Mesenteric fat pad (tissue), 1 donor: ENCODE measurements around the gene NEUROD4. TPM values are rescaled to one million over a fixed set of nuclear protein-coding genes. Genes with fewer than 3 reads are reported as not detected.

Experiments used
- DNase-seq: peaks from one replicate; pipeline ENCODE4 v3.0.0-alpha.2; 2020; ENCODE audit warnings: low spot score
- total RNA-seq: library from RNA; stranded (reverse); fragmentation: NEBNext Ultra II Directional; extraction: Animal tissue kit (Norgen Biotek cat#: 25700); gene quantifications from one replicate; pipeline ENCODE4 v1.2.1, GENCODE V29; 2021
- donor health status: DM: yes; HTN: yes; CAD: no.

Gene NEUROD4
- total RNA-seq, 1 donor from 2014 or later = not detected

DNA sequence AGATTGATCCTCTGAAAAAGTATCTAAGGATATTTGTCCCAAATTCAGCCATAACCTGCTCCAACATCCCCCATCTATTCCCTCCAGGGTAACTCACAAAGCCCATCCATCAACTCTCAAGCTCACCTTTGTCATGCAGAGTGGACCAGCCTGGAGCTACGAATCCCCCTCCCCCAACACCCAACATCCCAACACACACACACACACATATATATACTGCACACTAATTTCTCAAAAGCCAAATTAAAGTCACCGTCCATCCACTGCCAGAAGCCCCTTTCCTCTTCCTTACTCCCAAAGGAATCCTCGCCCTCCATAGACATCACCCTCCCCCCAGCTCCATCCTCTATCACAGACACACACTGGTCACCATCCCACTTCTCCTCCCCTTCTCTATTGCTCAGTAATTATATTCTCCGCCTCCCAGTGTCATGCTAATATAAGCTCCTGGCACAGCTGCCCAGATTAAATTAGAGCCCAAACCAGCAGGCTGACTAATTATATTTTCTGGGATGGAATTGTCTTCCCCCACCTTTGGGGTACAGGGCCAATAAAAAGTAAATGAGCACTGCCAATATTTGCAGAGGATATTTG lies 21.7 kb upstream of the NEUROD4 start:
- no peak for DNase-seq

DNA sequence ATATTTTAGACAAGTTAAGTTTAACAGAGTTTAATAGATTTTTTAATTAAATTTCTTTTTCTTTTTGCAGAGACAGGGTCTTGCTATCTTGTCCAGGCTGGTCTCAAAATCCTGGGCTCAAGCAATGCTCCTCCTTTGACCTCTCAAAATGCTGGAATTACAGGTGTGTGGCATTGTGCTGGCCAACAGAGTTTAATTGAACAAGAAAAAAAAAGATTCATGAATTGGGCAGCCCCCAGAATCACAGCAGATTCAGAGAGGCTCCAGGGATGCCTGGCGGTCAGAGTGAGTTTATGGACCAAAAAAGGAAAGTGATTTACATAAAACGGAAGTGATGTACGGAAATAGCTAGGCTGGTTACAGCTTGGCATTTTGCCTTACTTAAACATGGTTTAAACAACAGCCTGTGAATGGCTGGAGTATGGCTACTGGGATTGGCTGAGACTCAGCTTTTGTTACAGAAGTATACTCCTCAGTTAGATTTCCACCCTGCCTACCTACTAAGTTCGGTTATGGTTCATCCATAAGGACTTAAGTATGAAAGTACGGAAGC lies 20.7 kb upstream of the NEUROD4 start:
- DNase-seq = no peak

DNA sequence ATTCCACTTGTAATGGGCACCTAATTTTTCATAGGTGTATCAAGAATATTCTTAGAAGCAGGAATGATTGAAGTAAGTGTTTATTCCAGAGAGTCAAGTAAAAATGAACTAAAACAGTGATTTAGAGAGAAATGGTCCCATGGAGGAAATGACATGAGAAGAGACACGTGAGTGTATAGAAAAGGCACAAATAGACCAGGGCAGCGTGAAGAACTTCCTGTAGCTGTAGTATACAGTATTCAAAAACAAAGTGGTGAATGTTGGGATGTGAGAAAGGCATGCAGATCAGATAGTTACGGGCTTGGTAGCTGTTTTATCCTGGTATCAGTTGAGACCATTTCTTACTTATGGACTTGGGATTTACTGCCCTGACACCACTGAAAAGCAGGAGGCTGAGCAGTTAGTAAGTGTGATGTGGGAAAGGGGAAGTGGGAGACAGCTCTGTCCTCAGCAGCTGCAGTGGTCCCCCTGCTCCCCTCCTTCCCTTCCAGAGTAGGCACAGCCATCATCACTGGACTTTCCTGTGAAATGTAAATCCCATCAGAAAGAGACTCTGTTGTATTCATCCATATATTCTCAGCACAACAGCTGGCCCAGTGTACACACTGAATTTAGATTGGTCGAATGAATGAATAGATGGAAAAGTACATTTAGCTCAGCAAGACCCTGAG lies 18.4 kb upstream of the NEUROD4 start:
- DNase-seq = no peak

DNA sequence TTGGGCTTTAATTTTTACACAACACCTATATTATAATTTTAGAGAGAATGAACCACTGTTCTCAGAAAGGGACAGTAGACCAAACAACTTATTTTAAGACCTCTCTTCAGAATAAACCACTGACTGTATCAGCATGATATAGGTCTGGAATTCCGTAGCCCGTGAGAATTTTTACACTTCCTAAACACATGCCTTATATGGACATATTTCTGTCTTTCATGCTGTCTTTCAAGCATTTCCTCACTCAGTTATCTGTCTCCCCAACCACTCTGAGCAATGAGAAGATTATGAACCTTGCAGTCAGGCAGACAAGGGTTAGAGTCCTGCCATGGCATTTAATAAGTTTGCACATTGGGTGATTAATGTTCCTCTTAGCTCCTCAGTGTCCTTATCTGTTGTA lies 17.4 kb upstream of the NEUROD4 start:
- DNase-seq = no peak

DNA sequence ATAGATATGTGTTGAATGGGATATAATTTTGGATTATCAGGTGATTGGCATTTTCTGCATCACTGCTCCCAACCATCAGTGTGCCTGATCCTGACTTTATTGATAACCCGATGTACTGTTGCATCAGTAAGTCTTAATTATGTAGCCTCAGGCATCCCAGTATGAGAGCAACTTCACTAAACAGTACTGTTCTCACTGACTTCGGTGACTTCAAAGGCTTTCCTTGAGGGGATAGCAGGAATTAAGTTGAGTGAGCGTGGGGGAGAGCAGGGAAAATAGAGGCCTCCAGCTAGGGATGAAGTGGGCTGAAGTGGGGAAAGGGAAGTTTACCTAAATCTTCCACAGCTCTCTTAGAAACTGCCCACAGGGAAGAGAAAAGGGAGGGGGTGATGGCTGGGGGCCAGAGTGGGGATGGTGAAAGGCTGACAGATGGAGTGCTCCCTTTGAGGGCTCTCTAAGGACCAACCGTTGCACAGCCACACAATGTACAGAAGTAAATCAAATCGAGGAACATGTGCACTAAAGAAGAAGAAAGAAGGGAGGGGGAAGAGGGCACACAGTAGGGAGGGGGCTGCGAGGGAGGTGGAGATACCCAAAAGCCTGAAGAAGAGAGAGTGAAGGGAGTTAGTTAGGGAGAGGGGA lies 10.7 kb upstream of the NEUROD4 start:
- DNase-seq = no peak

DNA sequence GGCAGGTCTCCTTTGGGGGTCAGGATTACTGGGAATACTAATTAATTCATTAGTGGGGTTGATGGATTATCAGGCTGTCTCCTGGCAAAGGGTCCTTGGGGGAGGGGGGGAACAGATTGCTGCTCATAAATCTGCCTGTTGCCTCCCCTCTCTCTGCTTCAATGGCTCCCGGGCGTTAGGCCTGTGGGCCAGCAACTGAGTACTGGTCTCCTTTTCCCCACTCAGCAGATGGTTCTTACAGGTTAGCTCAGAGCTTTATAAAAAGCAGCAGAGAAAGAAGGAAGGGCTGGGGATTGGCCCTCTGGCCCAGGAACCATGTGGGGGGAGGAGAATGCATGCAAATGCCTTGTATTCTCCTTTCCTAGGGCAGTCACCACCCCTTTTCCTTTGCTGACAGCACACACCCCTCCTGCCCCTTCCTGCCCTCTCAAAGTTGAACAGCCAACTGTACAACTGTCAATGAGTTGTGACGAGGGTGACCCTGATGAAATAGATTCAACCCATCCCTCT lies 2.3 kb upstream of the NEUROD4 start:
- no peak for DNase-seq

DNA sequence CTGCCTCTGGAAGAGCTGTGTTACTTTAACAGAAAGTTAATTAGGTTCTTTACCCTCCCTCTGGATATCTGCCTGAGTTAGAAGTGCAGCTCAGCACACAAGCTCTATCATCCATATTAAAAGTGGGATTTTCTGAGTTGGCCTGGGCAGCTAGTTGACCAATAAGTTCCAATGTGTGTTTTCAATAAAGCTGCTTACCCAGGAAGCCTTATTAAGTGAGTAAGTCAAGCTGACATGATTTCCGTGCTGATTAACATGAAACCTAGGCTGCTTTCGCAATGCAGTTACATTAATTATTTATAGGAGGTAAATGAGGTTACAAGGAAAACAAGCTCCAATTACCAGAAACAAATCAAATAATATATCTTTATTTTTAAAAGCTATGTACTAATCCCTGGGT lies 4.8 kb downstream of the NEUROD4 start:
- no peak for DNase-seq

DNA sequence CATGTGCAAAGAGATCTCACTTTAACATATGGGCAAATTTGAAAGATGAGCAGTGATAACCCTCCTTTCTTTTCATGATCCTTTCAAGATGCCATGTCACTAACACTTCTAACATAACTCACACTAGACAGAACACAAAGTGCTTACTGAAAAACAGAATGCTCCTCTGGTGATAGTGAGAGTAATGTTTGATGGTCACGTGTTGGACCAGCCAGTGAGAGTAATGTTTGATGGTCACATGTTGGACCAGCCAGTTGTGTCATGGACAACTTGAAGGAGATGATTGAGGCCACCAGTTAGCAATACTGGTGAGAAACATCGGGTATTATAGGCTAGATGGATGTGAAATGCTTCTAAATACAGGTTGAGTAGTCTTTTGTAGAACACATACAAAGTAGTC lies 5.7 kb downstream of the NEUROD4 start:
- DNase-seq = no peak

DNA sequence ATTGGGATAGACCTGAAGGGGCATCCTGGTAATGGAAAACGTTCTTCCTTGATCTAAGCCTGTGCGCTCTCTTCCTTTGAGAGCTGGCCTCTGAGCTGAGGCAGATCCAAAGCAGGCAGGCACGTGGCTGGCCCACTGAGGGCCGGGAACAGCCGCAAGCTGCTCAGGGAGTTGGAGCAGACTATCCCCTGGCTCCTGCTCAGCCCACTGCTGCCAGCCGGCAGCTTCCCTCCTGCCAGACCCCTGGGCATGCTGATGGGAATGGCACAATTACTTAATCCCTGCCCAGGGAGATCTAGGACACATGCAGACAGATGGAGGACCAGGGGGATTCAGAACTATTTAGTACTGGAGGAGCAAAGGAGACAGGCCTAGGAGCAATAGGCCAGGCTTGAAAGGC lies 14.4 kb downstream of the NEUROD4 start:
- no peak for DNase-seq

DNA sequence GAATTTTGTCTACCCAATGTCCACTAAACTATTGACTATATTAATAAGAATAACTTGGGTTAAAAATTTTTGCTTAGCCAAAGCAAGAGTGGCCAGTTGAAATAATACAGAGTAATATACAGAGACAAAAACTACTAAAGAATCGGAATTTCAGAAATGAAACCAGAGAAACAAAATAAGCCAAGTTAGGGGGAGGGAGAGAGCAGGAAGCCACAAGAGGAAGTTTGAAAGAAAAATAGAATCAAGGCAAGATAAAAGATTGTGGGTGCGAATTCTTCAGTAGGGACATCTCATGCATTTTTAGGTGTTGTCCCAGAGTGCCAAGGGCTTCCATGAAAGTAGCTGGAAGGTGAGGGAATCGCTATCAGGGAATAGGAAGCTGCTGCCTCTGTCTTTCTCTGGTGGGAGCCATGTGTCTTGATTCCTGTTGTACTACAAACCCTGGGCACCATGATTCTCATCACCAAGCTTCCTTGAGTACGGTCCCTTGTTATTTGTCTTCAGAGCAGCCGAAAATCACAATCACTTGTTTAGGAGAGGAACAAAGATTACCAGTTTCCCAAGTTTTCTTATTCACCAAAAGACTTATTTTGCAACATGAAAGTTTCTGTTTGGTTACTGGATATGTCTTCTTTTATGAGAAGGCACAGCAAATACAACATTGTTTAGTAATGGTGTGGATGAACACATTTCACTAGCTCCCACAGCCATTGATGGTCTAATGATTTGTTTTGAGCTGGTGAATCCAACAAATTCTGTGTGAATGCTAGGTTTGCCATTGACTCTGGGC lies 16.7 kb downstream of the NEUROD4 start:
- DNase-seq = no peak

DNA sequence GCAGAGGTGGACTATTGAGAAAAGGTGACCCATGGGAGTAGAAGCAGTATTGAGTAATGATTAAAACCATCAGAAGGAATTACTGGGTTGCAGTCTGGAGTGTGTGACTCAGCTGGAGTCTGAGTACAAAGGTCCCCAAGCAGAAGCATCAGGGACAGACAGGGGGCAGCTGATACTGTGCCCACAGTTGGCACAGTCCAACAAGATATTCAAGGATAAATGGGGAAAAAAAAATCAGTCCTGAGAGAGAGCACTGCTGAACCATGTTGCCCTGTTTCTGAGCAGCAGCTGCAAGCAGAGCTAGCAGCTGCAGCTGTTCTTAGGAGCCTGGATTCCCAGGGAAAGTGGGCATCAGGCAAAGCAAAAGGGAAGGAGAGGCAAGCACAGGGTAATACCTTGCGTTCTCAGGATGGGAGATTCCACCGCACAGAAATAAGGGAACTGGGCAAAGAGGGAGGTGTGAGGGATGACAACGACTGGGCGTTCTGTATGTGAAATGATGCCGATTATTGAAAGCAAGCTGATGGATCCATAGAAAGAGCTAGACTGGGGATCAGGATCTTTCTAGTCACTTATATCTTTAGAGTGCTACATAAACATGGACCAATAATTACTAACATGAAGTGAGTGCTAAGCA lies 17.7 kb downstream of the NEUROD4 start:
- no peak for DNase-seq

DNA sequence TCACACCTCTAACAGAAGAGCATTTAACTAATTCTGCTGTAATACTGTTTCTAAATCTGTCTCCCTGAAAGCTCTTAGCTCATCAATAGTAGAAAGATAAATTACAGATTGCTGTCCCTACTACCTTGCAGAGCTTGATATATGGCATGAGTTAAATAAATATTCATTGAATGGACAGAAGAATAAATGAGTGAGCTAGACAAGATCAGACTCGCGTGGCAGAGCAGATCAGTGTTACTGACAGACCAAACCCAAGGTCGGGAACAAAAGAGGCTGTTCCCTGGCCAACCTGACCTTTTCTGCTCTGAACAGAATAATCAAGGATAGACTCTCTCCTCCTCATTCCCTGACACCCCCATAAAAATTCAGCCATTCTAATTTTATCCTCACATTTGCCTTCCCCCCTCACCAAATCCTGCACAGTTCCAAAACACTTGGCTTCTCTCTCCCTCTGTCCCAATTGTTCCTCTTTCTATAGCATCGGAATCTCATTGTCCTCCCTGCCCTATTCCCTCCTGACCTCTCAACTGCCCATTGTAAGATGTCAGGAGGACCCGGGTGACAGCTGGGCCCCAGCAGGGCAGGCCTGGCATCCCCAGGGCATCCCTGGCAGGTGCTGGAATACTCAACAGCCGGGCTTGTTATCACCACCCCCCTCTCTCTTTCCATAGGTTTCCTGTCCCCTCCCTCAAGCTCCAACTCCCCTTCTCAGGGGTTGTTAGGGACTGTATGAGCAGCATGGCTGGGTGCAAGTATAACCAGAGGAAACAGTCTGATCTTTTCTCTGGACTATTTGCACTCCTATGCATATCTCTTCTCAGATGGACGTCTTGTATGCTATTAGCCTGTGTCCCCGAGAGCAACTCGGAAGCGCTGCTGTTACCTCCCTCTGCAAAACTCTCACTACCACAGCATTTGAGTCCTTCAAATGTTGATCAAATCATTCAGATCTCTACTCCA lies 19.9 kb downstream of the NEUROD4 start:
- no peak for DNase-seq

DNA sequence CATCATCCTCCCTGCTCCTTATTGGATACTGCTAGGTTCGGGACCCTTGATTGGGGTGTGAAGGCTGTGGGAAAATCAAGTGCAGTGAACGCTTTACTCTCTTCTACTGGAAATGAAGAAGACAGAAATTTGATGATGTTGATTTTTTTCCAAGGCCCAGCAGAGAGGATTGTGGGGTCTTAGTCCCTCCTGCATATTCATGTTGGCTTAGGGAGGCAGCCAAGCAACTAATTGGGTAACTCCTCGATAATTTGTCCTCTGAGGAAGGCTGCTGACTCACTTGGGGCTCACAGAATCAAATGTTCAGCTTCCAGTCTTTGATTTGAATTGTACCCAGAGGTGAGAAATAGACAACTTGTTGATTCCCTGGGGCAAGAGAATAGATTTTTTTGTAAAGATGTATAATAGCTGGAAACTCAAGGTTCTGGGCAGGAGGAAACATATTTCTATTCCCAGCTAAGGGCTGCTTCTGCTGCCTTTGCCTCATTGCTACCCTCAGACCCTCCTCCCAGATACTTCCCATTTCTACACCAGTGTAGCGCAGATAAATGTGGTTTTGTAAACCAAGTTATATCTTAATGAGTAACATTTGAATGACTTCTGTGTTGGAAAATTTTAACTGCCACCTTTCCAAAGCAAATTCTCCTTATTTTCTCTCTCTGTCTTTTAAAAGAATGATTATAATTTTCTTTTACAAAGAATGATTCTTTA lies 21.7 kb downstream of the NEUROD4 start:
- DNase-seq = no peak

DNA sequence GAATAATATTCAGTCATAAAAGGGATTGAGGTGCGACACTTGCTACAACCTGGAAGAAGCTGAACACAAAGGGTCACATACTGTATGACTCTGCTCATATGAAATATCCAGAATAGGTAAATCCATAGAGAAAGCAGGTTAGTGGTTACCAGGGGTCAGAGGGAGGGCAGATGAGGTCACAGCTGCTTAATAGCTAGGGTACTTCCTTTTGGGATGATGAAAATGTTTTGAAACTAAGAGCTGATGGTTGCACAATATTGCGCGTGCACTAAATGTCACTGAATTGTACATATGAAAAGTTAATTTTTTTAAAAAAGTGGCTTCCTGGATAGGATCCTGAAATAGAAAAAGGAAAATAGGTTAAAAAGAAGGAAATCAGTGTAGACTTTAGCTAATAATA lies 23.8 kb downstream of the NEUROD4 start:
- DNase-seq = no peak

DNA sequence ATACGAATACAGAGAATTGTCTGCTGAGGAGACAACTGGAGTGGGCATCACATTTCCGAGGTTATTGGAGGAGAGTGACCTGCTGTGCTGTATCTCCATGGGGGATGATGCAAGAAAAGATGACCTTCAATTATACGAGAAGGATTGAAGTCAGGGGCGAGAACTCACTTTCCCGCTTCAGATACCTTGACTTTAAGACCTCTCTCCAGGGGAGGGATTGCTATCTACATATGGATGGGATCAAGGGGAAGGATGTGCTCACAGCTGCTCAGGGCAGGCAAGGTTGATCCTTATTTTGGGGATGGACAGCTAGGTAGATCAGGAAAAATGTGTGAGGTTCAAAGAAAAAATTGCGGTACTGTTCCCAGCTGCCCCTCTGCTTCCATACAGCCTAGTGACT lies 24.4 kb downstream of the NEUROD4 start:
- no peak for DNase-seq

DNA sequence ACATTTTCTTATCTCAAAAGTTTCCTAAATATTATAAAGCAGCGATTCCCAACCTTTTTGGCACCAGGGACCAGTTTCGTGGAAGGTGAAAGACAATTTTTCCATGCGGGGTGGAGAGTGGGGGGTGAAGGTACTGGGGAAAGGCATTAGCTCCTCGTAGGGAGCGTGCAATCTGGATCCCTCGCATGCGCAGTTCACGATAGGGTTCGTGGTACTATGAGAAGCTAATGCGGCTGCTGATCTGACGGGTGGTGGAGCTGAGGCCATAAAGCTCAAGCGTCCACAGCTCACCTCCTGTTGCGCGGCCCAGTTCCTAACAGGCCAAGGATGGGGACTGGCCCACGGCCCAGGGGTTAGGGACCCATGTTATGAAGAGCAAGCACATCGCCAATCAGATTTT lies 29.9 kb downstream of the NEUROD4 start:
- DNase-seq = no peak

DNA sequence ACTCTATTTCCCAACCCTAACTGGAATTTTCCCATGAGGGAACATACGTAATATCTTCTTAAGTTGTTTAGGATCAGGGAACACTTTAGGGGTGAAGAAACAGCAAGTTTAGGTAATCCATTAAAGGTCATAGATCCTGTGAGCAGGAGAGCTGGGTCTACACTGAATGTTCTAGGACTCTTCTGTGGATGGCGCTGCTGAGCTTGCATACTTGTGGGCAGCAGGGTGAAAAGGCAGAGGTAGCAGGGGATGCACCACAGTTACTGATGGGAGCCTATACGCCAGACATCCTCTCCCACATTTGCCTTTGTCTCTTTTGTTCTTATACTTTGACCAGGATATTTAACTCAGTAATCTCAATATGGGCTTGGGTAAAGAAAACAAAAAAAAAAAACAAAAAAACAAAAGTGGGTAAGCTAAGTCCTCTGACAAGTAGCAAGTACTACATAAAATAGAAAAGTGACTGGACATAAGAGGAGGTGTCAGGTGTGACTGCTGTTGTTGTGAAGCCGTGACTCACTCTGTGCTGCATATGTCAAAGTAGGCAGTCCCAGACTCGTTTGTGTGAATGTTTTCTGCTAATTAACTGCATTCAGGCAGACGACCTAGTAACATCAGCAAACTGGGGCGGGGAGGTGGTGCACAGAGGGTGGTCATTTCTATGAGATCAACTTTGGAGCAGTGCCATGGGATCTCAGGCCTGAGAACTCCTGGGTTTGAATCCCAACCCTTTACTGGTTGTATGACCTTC lies 31.6 kb downstream of the NEUROD4 start:
- no peak for DNase-seq

DNA sequence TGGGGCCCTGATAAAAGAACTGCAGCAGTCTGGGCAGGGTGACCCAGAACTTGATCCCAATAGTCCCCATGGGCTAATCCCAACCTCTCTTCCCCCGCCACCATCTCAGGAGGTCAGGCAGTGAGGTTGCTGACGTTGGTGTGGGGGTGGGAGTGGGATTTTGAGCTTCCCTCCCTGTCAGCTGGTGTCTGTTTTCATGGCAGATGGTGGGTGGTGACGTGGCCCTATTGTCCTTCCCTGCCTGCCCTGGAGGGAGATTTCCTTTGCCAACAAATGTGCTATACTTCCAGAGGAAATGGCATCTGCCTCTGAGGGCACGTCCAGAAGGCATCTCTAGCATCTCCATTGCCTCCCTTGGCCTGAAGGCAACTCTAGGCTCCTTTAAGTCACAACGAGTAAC lies 37.7 kb downstream of the NEUROD4 start:
- DNase-seq = no peak

DNA sequence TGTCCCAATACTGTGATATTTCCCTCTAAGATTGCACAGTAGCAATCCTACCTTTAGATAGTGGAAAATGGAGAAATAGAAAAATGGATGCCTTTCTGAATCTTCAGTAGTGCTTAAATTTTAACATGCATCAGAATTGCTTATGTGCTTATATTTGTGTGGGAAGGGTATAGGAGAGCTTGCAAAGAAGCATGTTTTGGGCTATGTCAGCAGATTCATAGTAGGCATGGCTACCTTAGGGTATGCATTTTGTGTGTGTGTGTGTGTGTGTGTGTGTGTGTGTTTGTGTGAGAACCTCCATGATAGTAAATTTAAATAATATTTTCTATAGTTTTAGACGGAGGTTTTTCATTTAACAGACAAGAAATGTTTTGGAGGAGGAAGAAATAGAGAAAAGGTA lies 38.3 kb downstream of the NEUROD4 start:
- DNase-seq = no peak
